Transverse colon (tissue), 4 donors: Measurements from ENCODE around the gene ANKS1B. TPM values are rescaled to one million over a fixed set of nuclear protein-coding genes. Genes with fewer than 3 reads are reported as not detected.

Experiments
- DNase-seq: peaks from one replicate; pipeline ENCODE4 v3.0.0-alpha.2; 2019
- H3K27ac ChIP-seq, 4 donors: fragments of 200-600 bp; sonication (generic); 2 replicates each; pipeline ENCODE4 v1.5.1; 2016 to 2018; ENCODE audit warnings: inconsistent platforms in 4 of 4
- H3K27me3 ChIP-seq: fragments of 200-600 bp; sonication (generic); 2 replicates; pipeline ENCODE4 v1.5.1; 2017; ENCODE audit warnings: inconsistent platforms
- H3K36me3 ChIP-seq, 4 donors: fragments of 200-600 bp; sonication (generic); 2 replicates each; pipeline ENCODE4 v1.5.1; 2017 to 2019; ENCODE audit warnings: inconsistent platforms in 4 of 4
- H3K4me1 ChIP-seq, 4 donors: fragments of 200-600 bp; sonication (generic); 2 replicates each; pipeline ENCODE4 v1.5.1; 2017 to 2020; ENCODE audit warnings: inconsistent platforms in 4 of 4
- H3K4me3 ChIP-seq, 4 donors: fragments of 200-600 bp; sonication (generic); 1 replicate in 1 of 4; 2 replicates in 3 of 4; pipeline versions ENCODE4 v1.5.1 to v1.6.1; 2017 to 2019; ENCODE audit warnings: inconsistent platforms in 4 of 4
- H3K9me3 ChIP-seq, 2 donors: fragments of 200-600 bp; sonication (generic); 2 replicates each; pipeline ENCODE4 v1.5.1; 2017 to 2019; ENCODE audit warnings: inconsistent platforms in 2 of 2
- CTCF ChIP-seq, 5 experiments: fragments of 200-600 bp in 3 of 5; fragments of 450-650 bp in 2 of 5; sonication (generic) in 3 of 5; IDR thresholded peaks; 1 replicate in 2 of 5; 2 replicates in 3 of 5; pipeline ENCODE4 v1.5.1; 2016 to 2017; ENCODE audit warnings: antibody characterized with exemption in 5 of 5, inconsistent platforms in 3 of 5, mild to moderate bottlenecking in 2 of 5, moderate library complexity in 1 of 5
- EP300 ChIP-seq: sonication (generic); formaldehyde crosslinking; IDR thresholded peaks from one replicate; pipeline ENCODE4 v1.6.1; 2017; ENCODE audit warnings: antibody characterized with exemption, low read depth
- POLR2A ChIP-seq: fragments of 450-650 bp; IDR thresholded peaks from one replicate; pipeline ENCODE4 v1.6.1; 2016; ENCODE audit warnings: antibody characterized with exemption, mild to moderate bottlenecking, moderate library complexity
- POLR2AphosphoS5 ChIP-seq, 3 donors: sonication (generic); formaldehyde crosslinking; IDR thresholded peaks; one replicate each; pipeline ENCODE4 v1.6.1; 2016; ENCODE audit warnings: antibody characterized with exemption in 3 of 3
- WGBS, 2 donors: methylation state at CpG; one replicate each; pipeline ENCODE4 v1.1.5; 2018; ENCODE audit warnings: low coverage in 1 of 2; 5-methylcytosine and 5-hydroxymethylcytosine counted together
- in situ Hi-C, 4 donors: fragments of 200-750 bp; cut with MboI; loops; one replicate each; pipeline versions ENCODE4 v1.15.0 to v1.15.1; 2017; ENCODE audit warnings: low sequenced_read_pairs in 3 of 4, low pct_ligation_motif_present in 1 of 4, low pct_unique_long_range_greater_than_20kb in 1 of 4
- intact Hi-C: fragments of 100-400 bp; cut with DNase I; formaldehyde crosslinking; loops from one replicate; pipeline ENCODE4 v1.15.1; 2023; ENCODE audit warnings: low total_unique reads
- total RNA-seq, 4 donors: library from RNA; depleted of rRNA; stranded (reverse); fragments of >200 nt; gene quantifications; one replicate each; pipeline ENCODE4 v1.1.0, GENCODE V29; 2016

Gene ANKS1B
- total RNA-seq, 4 donors from 2014 or later: 1.4 to 6.4 (median 3.5) TPM; not detected in 1

- H3K36me3 ChIP-seq: no peaks in the 10 kb centered on the region
- DNase-seq: no peak
- intact Hi-C loops: no loop called here
- H3K9me3 ChIP-seq: peaks cover 0 to 7% of the 10 kb centered on the region in 2 donors
- H3K4me3 ChIP-seq: no peak overlapping the region
- no peaks in the 10 kb centered on the region for H3K4me1 ChIP-seq
- H3K27ac ChIP-seq: no peak overlapping the region
- in situ Hi-C loops: no loop called here
- TF ChIP-seq POLR2AphosphoS5 (IDR thresholded peaks at IDR 0.05) (no peak), POLR2A (no peak), CTCF (IDR thresholded peaks at IDR 0.05) (no peak), EP300 (no peak)
- no peaks in the 10 kb centered on the region for H3K27me3 ChIP-seq
- 63 to 64% methylated on average over 1 of the region's 1 CpG for WGBS, 2 donors
Observed at GRCh38 chr12:99670635-99671034, 314.1 kb downstream of the ANKS1B start.

- DNase-seq: no peak
- intact Hi-C loops: no loop called here
- WGBS, 2 donors: 83 to 87% methylated on average over 1 of the region's 1 CpG
- Histone ChIP-seq H3K27ac (no peak overlapping the region), H3K27me3 (no peaks in the 10 kb centered on the region), H3K4me3 (no peak overlapping the region), H3K9me3 (no peaks in the 10 kb centered on the region), H3K36me3 (no peaks in the 10 kb centered on the region), H3K4me1 (no peaks in the 10 kb centered on the region)
- no peak for TF ChIP-seq CTCF (IDR thresholded peaks at IDR 0.05)
- no peak for TF ChIP-seq EP300
- no peak for TF ChIP-seq POLR2AphosphoS5 (IDR thresholded peaks at IDR 0.05)
- no peak for TF ChIP-seq POLR2A
- in situ Hi-C loops: no loop called here
Observed at GRCh38 chr12:99658671-99659349, 325.9 kb downstream of the ANKS1B start.

- no peaks in the 10 kb centered on the region for H3K27me3 ChIP-seq
- in situ Hi-C loops (loop anchor here in 1 of 4 donors (25.0 kb wide), 1 partner anchor 88 kb away; no protein-coding TSS in a partner anchor), intact Hi-C loops (no loop called here)
- no peak for DNase-seq
- no peak for TF ChIP-seq POLR2A
- no peak for TF ChIP-seq POLR2AphosphoS5 (IDR thresholded peaks at IDR 0.05)
- no peak for TF ChIP-seq CTCF (IDR thresholded peaks at IDR 0.05)
- TF ChIP-seq EP300: no peak
- H3K4me1 ChIP-seq: no peaks in the 10 kb centered on the region
- H3K27ac ChIP-seq: no peak overlapping the region
- 57% methylated on average over 1 of the region's 1 CpG; no CpG with 5 or more reads in 1 of the 2 donors for WGBS, 2 donors
- no peaks in the 10 kb centered on the region for H3K36me3 ChIP-seq
- H3K4me3 ChIP-seq: no peak overlapping the region
- no peaks in the 10 kb centered on the region for H3K9me3 ChIP-seq
Observed at GRCh38 chr12:99649551-99649950, 335.2 kb downstream of the ANKS1B start.

- no peaks in the 10 kb centered on the region for H3K9me3 ChIP-seq
- H3K4me3 ChIP-seq: no peak overlapping the region
- in situ Hi-C loops (loop anchor here in 1 of 4 donors (25.0 kb wide), 1 partner anchor 89 kb away; no protein-coding TSS in a partner anchor), intact Hi-C loops (no loop called here)
- DNase-seq: no peak
- WGBS, 2 donors: 87% methylated on average over 14 of the region's 14 CpGs; no CpG with 5 or more reads in 1 of the 2 donors
- no peaks in the 10 kb centered on the region for H3K4me1 ChIP-seq
- H3K27me3 ChIP-seq: no peaks in the 10 kb centered on the region
- no peak overlapping the region for H3K27ac ChIP-seq
- TF ChIP-seq EP300 (no peak), POLR2AphosphoS5 (IDR thresholded peaks at IDR 0.05) (no peak), CTCF (IDR thresholded peaks at IDR 0.05) (no peak), POLR2A (no peak)
- no peaks in the 10 kb centered on the region for H3K36me3 ChIP-seq
Observed at GRCh38 chr12:99648183-99648582, 336.6 kb downstream of the ANKS1B start.
